GM12801 (cell line): Measurements from ENCODE around the gene LAD1.

ENCODE experiments used
- TF ChIP-seq, protein P1 (sequence below): IDR thresholded peaks from one replicate; pipeline ENCODE4 v1.5.1; 2011; ENCODE audit warnings: control low read depth; ENCODE audit not compliant: insufficient read length; ENCODE audit errors: extremely low read depth

Gene LAD1

DNA sequence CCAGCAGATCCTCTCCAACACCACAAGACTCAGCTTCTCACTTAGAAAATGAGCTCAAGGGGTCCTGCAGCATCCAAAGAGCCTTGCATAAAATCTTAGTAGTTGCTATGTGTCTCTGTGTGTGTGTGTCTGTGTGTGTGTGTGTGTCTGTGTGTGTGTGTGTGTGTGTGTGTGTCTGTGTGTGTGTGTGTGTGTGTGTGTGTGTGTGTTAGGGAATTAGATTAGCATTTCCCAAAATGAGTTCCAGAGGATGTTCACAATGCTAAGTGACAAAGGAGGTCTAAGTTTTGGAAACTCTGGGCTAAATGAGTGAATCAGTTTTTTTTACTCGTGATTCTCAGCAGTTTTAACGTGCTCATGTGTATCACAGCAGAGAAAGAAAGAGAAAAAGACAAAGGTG is 52.1 kb downstream of the LAD1 start:
- TF ChIP-seq, protein P1, sequence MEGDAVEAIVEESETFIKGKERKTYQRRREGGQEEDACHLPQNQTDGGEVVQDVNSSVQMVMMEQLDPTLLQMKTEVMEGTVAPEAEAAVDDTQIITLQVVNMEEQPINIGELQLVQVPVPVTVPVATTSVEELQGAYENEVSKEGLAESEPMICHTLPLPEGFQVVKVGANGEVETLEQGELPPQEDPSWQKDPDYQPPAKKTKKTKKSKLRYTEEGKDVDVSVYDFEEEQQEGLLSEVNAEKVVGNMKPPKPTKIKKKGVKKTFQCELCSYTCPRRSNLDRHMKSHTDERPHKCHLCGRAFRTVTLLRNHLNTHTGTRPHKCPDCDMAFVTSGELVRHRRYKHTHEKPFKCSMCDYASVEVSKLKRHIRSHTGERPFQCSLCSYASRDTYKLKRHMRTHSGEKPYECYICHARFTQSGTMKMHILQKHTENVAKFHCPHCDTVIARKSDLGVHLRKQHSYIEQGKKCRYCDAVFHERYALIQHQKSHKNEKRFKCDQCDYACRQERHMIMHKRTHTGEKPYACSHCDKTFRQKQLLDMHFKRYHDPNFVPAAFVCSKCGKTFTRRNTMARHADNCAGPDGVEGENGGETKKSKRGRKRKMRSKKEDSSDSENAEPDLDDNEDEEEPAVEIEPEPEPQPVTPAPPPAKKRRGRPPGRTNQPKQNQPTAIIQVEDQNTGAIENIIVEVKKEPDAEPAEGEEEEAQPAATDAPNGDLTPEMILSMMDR, result no peak

DNA sequence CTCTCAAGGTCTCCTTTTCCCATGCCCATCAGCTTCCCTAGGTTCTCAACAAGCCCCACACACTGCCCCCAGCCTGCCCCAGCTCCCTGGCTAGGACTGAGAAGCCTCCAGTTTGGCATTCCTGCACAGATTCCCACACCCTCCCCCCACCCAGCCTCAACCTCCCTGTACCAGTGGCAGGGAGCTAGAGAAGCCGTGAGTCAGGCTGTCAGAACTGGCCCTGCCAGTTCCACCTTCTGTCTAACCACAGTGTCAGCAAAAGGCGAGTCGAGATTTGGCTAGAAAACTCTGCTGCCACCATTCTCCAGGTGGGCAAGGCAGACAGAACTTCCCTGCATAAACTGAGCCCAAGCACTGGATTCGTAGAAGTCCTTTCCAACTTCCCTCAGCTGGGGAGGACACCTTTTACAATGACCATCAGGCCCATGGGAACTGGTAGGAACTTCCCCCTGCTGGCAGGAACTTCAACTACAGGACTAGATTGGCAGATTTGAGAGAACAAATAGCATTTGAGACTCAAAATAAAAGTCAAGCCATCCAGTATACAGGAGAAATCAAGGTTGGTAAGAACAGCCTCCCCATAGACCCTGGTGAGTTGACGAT is 52.7 kb downstream of the LAD1 start:
- TF ChIP-seq, protein P1, result no peak

DNA sequence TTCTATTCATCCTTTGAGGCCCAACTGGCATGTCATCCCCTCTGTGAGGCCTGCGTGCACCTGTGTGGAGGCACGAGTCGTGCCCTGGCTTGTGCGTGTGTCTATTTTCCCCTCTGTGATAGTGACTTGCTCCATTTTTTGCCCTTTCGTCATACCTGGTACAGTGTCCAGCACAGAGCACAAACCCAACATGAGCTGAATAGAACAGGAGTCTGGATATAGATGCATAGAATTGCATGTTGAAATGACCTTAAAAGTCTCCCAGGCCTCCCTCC is 54.1 kb downstream of the LAD1 start:
- TF ChIP-seq, protein P1, result no peak

DNA sequence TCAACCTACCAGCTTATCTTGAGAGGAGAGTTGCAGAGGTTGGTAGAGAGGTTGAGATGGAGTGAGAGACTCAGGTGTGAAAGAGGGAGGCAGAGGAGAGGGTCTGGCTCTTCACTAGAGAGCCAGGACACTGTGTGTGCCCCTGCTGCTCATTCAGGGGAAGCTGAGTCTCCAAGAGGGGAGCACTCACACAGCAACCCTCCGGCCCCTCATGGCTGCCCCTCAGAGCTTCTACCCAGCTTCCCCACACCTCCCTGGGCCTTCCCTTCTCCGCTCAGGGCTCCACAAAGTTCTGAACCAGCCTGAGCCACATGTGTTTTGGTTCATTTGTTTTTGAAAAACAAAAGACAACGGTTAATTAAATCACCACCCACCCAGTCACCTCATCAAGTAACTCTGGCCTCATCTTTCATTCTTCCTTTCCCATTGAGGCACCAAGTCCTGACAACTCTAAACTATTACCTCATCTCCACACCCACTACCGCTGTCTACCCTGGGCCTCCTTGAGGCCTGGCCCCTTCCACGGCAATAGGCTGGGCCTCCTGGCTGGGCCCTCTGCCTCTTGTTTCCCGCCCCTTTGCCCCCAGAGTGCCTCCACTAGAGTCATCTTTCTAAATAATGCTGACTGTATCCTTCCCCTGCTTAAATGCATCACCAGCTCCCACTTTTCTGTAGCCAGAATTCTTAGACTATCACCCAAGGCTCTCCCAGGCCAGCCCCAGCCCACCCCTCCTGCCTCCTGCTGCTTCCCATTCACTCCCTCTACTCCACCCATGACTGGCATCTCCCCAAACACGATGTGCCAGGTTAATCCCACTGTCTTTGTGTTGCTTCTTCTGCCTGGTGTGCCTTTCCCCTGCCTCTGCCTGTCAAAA is 54.7 kb downstream of the LAD1 start:
- TF ChIP-seq, protein P1, result no peak

DNA sequence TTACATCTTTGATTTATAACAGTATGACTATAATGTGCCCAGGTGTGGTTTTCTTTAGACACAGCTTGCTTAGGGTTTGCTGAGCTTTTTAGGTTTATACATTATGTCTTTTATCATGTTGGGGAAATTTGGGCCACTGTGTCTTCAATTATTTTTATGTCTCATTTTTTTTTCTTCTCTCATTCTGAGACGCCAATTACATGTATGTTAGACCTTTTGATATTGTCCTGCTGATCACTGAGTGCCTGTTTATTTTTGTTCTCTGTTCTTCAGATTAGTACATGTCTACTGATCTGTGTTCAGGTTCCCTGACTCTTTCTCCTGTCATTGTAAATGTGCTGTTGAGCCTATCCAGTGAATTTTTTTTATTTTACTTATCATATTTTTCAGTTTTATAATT is 57.7 kb downstream of the LAD1 start:
- TF ChIP-seq, protein P1, result no peak

DNA sequence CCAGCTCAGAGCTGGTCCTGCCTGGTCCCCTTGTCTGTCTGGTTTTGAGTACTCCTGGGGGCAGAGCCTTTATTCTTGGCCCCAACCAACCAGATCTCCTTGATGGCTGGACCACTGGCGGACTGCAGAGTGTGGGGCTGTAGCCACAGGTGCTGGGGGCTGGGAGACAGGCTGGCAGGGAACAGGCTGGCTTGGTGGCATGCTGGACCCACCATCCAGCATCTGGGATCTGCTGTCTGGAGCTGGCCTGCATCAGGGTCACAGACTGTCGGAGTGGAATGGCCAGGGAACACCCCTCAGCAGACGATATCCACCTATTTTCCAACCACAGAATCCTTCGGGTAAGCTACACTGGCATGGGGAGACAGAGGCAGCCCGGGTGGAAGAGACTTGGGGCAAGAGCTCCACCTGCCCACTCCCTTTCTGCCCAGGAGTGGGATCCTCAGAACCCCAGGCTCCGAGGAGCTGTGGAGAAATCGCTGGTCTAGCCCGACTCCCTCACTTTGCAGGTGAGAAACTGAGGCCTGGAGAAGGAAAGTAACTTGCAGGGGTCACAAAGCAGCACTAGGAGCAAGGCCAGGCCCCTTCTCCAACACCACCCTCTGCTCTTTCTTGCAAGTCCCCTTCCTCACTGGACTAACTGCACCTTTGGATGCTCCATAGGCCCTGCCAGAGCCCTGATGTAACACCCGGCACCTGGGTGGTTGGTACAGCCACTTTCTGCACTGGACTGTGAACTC is 62.2 kb downstream of the LAD1 start:
- TF ChIP-seq, protein P1, result no peak

DNA sequence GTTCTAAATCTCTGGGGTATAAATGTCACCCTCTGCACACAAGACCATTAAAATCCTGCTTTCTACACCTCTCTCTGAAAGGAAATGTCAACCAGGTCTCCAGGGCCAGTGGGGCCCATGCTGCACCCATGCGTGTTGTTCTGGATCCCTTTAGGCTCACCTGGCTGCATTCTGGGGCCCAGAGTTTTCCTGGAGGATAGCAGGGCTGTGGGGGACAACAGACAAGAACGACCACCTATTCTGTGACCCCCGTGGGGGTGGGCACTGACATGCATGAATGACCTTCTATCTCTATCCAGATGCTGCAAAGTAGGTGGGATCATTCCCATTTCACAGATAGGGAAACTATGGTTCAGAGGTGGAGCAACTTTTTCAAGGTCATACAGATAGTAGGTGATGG is 63.2 kb downstream of the LAD1 start:
- TF ChIP-seq, protein P1, result no peak
